K562 (cell line): ENCODE measurements around the gene GTF2A1L.

Experiments
- FOXK2 ChIP-seq, 2 experiments: fragments of 450-650 bp; IDR thresholded peaks in 1 of 2; conservative IDR thresholded peaks in 1 of 2; 2 replicates each; pipeline ENCODE4 v1.6.1; 2016; ENCODE audit warnings: low read depth in 2 of 2, mild to moderate bottlenecking in 1 of 2
- KDM4B ChIP-seq, 2 experiments: fragments of 450-650 bp in 1 of 2; sonication (generic) in 1 of 2; IDR thresholded peaks; 2 replicates each; pipeline ENCODE4 v1.6.1; 2016 to 2017; ENCODE audit warnings: borderline replicate concordance in 2 of 2, antibody characterized with exemption in 1 of 2, low read depth in 1 of 2, mild to moderate bottlenecking in 1 of 2
- KLF10 ChIP-seq: fragments of 250-450 bp; sonication (Bioruptor Pico); IDR thresholded peaks from 2 replicates; pipeline ENCODE4 v1.6.1; 2021; ENCODE audit warnings: matching md5 sums
- MED1 ChIP-seq: sonication (generic); formaldehyde crosslinking; IDR thresholded peaks from 2 replicates; pipeline ENCODE4 v1.8.1; 2023; ENCODE audit warnings: missing genetic modification reagents, borderline replicate concordance
- POLR2AphosphoS5 ChIP-seq: IDR thresholded peaks from 2 replicates; pipeline ENCODE4 v1.6.1; 2011; ENCODE audit warnings: mild to moderate bottlenecking, low read depth, low read length, moderate library complexity; ENCODE audit not compliant: control insufficient read depth, insufficient read depth
- THAP7 ChIP-seq: fragments of 250-450 bp; sonication (Bioruptor Pico); IDR thresholded peaks from 2 replicates; pipeline ENCODE4 v1.5.0; 2021
- TOE1 ChIP-seq, 2 experiments: fragments of 450-650 bp in 1 of 2; sonication (generic) in 1 of 2; formaldehyde crosslinking in 1 of 2; IDR thresholded peaks; 2 replicates each; pipeline versions ENCODE4 v1.7.1 to v1.8.0; 2016 to 2022; ENCODE audit warnings: borderline replicate concordance in 2 of 2, mild to moderate bottlenecking in 2 of 2, antibody characterized with exemption in 1 of 2, inconsistent platforms in 1 of 2, low read depth in 1 of 2, missing genetic modification reagents in 1 of 2, moderate library complexity in 1 of 2
- TRIM28 ChIP-seq: fragments of 450-650 bp; IDR thresholded peaks from 2 replicates; pipeline ENCODE4 v1.6.1; 2017
- USF1 ChIP-seq: sonication (generic); formaldehyde crosslinking; IDR thresholded peaks from 2 replicates; pipeline ENCODE4 v1.9.0; 2022; ENCODE audit warnings: mild to moderate bottlenecking, missing genetic modification reagents
- ZNF280A ChIP-seq: fragments of 450-650 bp; IDR thresholded peaks from 2 replicates; pipeline ENCODE4 v1.6.1; 2018; ENCODE audit warnings: mild to moderate bottlenecking, low read depth; ENCODE audit not compliant: partially characterized antibody

GRCh38 chr2:48695991-48696390 lies 78.3 kb downstream of the GTF2A1L start:
- TF ChIP-seq ZNF280A (no peak), USF1 (no peak), MED1 (CRISPR knock-in tag) (no peak), THAP7 (CRISPR knock-in tag) (no peak), FOXK2 (conservative IDR thresholded peaks at IDR 0.05 in 1 of 2, IDR thresholded peaks at IDR 0.05 in 1 of 2; ENCODE audit: low read depth in 2 of 2) (no peak), TOE1 (IDR thresholded peaks at IDR 0.05; ENCODE audit: borderline replicate concordance) (no peak), TOE1 (CRISPR knock-in tag; IDR thresholded peaks at IDR 0.05; ENCODE audit: borderline replicate concordance, low read depth) (no peak), KDM4B (IDR thresholded peaks at IDR 0.05; ENCODE audit: borderline replicate concordance in 2 of 2, low read depth in 1 of 2) (no peak), KLF10 (no peak), TRIM28 (no peak), POLR2AphosphoS5 (no peak)
